BJ (cell line): ENCODE results near the gene XPNPEP1. TPM values are rescaled to one million over a fixed set of nuclear protein-coding genes. Genes with fewer than 3 reads are reported as not detected.

Source experiments
- CTCF ChIA-PET: fragments of 350-600 bp; formaldehyde crosslinking; extraction: SDS; loops from one replicate; lab custom pipeline; 2021; ENCODE audit warnings: antibody characterized with exemption, inconsistent platforms; lab: Yijun Ruan, JAX
- POLR2A ChIA-PET: fragments of 300-600 bp; sonication (Branson Sonifier 250); formaldehyde crosslinking; extraction: SDS; loops from one replicate; lab custom pipeline; 2021; ENCODE audit warnings: antibody characterized with exemption; lab: Charles Lee
- DNase-seq: peaks from one replicate; pipeline ENCODE4 v3.0.0-alpha.2; 2011; ENCODE audit warnings: low read depth
- H3K27me3 ChIP-seq: 2 replicates; pipeline ENCODE4 v1.6.0; 2011; ENCODE audit warnings: low read length; ENCODE audit not compliant: control insufficient read depth, insufficient read depth
- H3K36me3 ChIP-seq: 2 replicates; pipeline ENCODE4 v1.5.1; 2011; ENCODE audit warnings: low read length; ENCODE audit not compliant: control insufficient read depth, insufficient read depth
- H3K4me3 ChIP-seq: 2 replicates; pipeline ENCODE4 v1.5.1; 2011; ENCODE audit warnings: low read depth, mild to moderate bottlenecking, control low read depth, low read length
- CTCF ChIP-seq: IDR thresholded peaks from 2 replicates; pipeline ENCODE4 v1.5.1; 2011; ENCODE audit warnings: low read depth, mild to moderate bottlenecking, control low read depth, inconsistent platforms, low read length, moderate library complexity; ENCODE audit not compliant: insufficient read depth
- polyA plus RNA-seq: library from polyadenylated mRNA; depleted of rRNA; stranded (reverse); fragments of >200 nt; gene quantifications from 2 replicates; pipeline ENCODE4 v1.2.3, GENCODE V29; 2011

The XPNPEP1 gene
- polyA plus RNA-seq, 1 experiment = 173 TPM

- H3K36me3 ChIP-seq = no peaks in the 10 kb centered on the region
- ChIA-PET CTCF (interaction anchor here (0.9 to 1.2 kb wide), 2 partner anchors 10 kb away, joined by 3 to 4 read pairs; no protein-coding TSS in a partner anchor), POLR2A (no interaction called here)
- TF ChIP-seq CTCF = no peak
- peaks cover 1% of the 10 kb centered on the region; the same call in 1 of the 2 replicates for H3K27me3 ChIP-seq
- DNase-seq = no peak
- no peak overlapping the region for H3K4me3 ChIP-seq
These were observed 24.0 kb upstream of the XPNPEP1 start for GRCh38 chr10:109947111-109947920.

- POLR2A ChIA-PET = no interaction called here
- CTCF ChIA-PET = interaction anchor here (1.2 kb wide), 1 partner anchor 11 kb away, joined by 3 read pairs; no protein-coding TSS in a partner anchor
These were observed 23.4 kb upstream of the XPNPEP1 start for GRCh38 chr10:109946680-109947079.

GRCh38 chr10:109945473-109946177, 22.3 kb upstream of the XPNPEP1 start:
- POLR2A ChIA-PET = no interaction called here
- H3K36me3 ChIP-seq = no peaks in the 10 kb centered on the region
- no peak for TF ChIP-seq CTCF
- CTCF ChIA-PET = no interaction called here
- no peak overlapping the region for H3K4me3 ChIP-seq
- peaks cover 1% of the 10 kb centered on the region; the same call in 1 of the 2 replicates for H3K27me3 ChIP-seq
- DNase-seq = no peak

More at GRCh38 chr10:109946680-109947079, 23.4 kb upstream of the XPNPEP1 start:
- H3K36me3 ChIP-seq = no peaks in the 10 kb centered on the region
- no peak for DNase-seq
- peaks cover 1% of the 10 kb centered on the region; the same call in 1 of the 2 replicates for H3K27me3 ChIP-seq
- TF ChIP-seq CTCF = no peak
- H3K4me3 ChIP-seq = no peak overlapping the region

DNA sequence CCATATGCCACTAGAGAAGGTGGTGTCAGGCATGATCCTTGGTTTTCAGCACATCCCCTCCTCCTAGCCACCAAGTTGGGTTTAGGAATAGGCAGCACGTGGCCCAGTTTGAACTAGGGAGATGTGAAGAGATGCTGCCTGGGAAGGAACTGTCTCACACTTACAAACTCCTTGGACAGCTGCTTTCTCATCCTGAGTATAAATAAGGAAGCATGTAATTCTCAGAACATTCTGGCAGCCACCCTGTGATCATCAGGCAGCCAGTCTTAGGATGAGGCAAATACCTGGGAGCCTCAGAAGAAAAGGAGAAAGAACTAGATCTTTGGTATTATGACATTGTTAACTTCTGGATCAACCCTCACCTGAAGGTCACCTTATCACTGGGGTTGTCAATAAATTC, 21.3 kb upstream of the XPNPEP1 start:
- CTCF ChIA-PET = no interaction called here

More for the DNA sequence above, 21.3 kb upstream of the XPNPEP1 start:
- no peak for TF ChIP-seq CTCF
- DNase-seq = no peak
- Histone ChIP-seq H3K4me3 (no peak overlapping the region), H3K36me3 (no peaks in the 10 kb centered on the region), H3K27me3 (peaks cover 1% of the 10 kb centered on the region; the same call in 1 of the 2 replicates)
- POLR2A ChIA-PET = no interaction called here
